ENCODE results near the gene ARID5B. TPM values are rescaled to one million over a fixed set of nuclear protein-coding genes. Genes with fewer than 3 reads are reported as not detected.

The ARID5B gene
- total and polyA plus RNA-seq, 2 experiments from 2014 or later, result 1.3 to 1.6 TPM

- H3K36me3 ChIP-seq (ENCODE audit: insufficient read depth), result no peaks in the 10 kb centered on the region
- H3K9me3 Mint-ChIP-seq, result no peaks in the 10 kb centered on the region
- no peaks in the 10 kb centered on the region for H3K79me2 ChIP-seq (replicated peaks; ENCODE audit: insufficient read depth)
Observed at GRCh38 chr10:62057850-62058249, 156.4 kb downstream of the ARID5B start.

More at GRCh38 chr10:62057850-62058249, 156.4 kb downstream of the ARID5B start:
- no peak overlapping the region for H3K27ac Mint-ChIP-seq
- ATAC-seq, result no peak
- peaks cover 4% of the 10 kb centered on the region; the same call in 1 of the 2 replicates for H3K4me1 ChIP-seq (ENCODE audit: insufficient read depth)
- H4K20me1 ChIP-seq (replicated peaks; ENCODE audit: insufficient read depth), result no peaks in the 10 kb centered on the region
- H3K4me1 Mint-ChIP-seq, result no peaks in the 10 kb centered on the region; the same call in 2 of the 3 replicates
- no peaks in the 10 kb centered on the region for H3F3A ChIP-seq (replicated peaks; ENCODE audit: low read depth)
- peaks cover 11% of the 10 kb centered on the region for H3K9me2 ChIP-seq (ENCODE audit: insufficient read depth)
- H3K27me3 Mint-ChIP-seq (ENCODE audit: insufficient read depth, low read depth, poor library complexity), result peaks cover 3% of the 10 kb centered on the region
- no peaks in the 10 kb centered on the region for H3K36me3 Mint-ChIP-seq (ENCODE audit: low read depth)
- no peak for TF ChIP-seq JUNB (IDR thresholded peaks at IDR 0.05; ENCODE audit: unreplicated experiment)
- TF ChIP-seq ZNF331 (CRISPR knock-in tag; IDR thresholded peaks at IDR 0.05; ENCODE audit: low read depth), result no peak
- no peak for TF ChIP-seq CREB1 (CRISPR knock-in tag; IDR thresholded peaks at IDR 0.05; ENCODE audit: low read depth)
- TF ChIP-seq, protein P1, sequence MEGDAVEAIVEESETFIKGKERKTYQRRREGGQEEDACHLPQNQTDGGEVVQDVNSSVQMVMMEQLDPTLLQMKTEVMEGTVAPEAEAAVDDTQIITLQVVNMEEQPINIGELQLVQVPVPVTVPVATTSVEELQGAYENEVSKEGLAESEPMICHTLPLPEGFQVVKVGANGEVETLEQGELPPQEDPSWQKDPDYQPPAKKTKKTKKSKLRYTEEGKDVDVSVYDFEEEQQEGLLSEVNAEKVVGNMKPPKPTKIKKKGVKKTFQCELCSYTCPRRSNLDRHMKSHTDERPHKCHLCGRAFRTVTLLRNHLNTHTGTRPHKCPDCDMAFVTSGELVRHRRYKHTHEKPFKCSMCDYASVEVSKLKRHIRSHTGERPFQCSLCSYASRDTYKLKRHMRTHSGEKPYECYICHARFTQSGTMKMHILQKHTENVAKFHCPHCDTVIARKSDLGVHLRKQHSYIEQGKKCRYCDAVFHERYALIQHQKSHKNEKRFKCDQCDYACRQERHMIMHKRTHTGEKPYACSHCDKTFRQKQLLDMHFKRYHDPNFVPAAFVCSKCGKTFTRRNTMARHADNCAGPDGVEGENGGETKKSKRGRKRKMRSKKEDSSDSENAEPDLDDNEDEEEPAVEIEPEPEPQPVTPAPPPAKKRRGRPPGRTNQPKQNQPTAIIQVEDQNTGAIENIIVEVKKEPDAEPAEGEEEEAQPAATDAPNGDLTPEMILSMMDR (conservative IDR thresholded peaks at IDR 0.05; ENCODE audit: low read depth in 2 of 2), result no peak
- TF ChIP-seq, protein P2, sequence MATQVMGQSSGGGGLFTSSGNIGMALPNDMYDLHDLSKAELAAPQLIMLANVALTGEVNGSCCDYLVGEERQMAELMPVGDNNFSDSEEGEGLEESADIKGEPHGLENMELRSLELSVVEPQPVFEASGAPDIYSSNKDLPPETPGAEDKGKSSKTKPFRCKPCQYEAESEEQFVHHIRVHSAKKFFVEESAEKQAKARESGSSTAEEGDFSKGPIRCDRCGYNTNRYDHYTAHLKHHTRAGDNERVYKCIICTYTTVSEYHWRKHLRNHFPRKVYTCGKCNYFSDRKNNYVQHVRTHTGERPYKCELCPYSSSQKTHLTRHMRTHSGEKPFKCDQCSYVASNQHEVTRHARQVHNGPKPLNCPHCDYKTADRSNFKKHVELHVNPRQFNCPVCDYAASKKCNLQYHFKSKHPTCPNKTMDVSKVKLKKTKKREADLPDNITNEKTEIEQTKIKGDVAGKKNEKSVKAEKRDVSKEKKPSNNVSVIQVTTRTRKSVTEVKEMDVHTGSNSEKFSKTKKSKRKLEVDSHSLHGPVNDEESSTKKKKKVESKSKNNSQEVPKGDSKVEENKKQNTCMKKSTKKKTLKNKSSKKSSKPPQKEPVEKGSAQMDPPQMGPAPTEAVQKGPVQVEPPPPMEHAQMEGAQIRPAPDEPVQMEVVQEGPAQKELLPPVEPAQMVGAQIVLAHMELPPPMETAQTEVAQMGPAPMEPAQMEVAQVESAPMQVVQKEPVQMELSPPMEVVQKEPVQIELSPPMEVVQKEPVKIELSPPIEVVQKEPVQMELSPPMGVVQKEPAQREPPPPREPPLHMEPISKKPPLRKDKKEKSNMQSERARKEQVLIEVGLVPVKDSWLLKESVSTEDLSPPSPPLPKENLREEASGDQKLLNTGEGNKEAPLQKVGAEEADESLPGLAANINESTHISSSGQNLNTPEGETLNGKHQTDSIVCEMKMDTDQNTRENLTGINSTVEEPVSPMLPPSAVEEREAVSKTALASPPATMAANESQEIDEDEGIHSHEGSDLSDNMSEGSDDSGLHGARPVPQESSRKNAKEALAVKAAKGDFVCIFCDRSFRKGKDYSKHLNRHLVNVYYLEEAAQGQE (IDR thresholded peaks at IDR 0.05; ENCODE audit: unreplicated experiment), result no peak
- TF ChIP-seq ZNF114 (CRISPR knock-in tag; IDR thresholded peaks at IDR 0.05), result no peak
- no peak for TF ChIP-seq NANOG (IDR thresholded peaks at IDR 0.05; ENCODE audit: borderline replicate concordance)
- TF ChIP-seq POLR2AphosphoS5 (IDR thresholded peaks at IDR 0.05; ENCODE audit: low read depth), result no peak
- TF ChIP-seq STAT1 (IDR thresholded peaks at IDR 0.05; ENCODE audit: unreplicated experiment), result no peak
- no peak for TF ChIP-seq ETS1 (IDR thresholded peaks at IDR 0.05)
- no peak for TF ChIP-seq EZH2phosphoT487 (IDR thresholded peaks at IDR 0.05; ENCODE audit: unreplicated experiment)
- no peak for TF ChIP-seq ZNF462 (CRISPR knock-in tag; IDR thresholded peaks at IDR 0.05)
- TF ChIP-seq EZH2 (IDR thresholded peaks at IDR 0.05; ENCODE audit: low read depth, unreplicated experiment), result no peak
- DNase-seq (ENCODE audit: low spot score), result no peak
- H3K4me2 ChIP-seq, result no peak overlapping the region
- H3K4me3 ChIP-seq, result no peak overlapping the region
- H3K4me3 Mint-ChIP-seq, result no peak overlapping the region
- no peak overlapping the region for H3K27ac ChIP-seq (ENCODE audit: low read depth)
- no peak overlapping the region for H2AFZ ChIP-seq
- no peaks in the 10 kb centered on the region for H3K27me3 ChIP-seq (ENCODE audit: insufficient read depth)

All from GM23338 (cell line).